ENCODE results near the gene AKR7A2.
A peak's percentile ranks its signal among the peaks of the same experiment; 100 is the strongest.

The AKR7A2 gene

DNA sequence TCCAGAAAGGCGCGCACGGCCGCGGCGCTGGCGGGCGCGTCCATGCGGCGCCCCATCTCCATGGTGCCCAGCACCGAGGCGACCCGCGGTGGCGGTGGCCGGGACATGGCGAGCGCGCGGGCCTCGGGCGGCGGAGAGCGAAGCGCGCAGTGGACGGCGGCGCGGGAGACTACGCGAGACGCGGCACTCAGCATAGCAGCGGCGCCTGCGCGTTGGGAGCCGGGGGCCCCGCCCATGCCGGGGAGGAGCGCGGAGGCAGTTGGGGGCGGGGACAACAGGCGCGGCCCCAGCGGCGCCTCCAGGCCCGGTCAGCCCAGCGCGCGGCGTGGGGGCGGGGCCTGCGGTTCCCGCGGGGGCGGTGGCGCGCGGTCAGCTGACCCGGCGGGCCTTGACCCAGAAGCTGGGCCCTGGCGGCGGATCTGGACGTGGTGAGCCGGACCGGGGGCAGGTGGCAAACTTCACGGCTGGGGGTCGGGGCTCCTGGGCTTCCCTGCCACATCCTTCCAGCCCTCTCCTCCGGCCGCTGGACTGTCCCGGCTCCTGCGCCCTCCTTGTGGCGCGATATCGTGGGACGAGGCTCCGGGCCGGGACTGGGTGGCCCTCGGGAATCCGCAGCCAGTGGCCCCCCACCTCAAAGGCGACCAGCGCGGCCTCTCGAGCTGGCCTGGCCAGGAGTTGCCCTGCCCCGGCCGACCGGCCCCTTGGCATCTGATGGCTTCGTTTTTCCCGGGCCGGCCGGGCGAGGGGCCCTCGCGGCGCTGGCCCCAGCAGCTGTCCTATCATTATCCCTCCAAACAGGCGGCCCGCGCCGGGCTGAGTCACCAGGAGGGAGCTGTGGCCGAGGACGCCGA, at the start of gene AKR7A2, which contains the start of gene SLC66A1:
TSS of gene AKR7A2 (minus strand) at position 214 of the 851 bp plus-strand sequence. CDS start at position 194, 20 bp downstream.
TSS of gene SLC66A1 (plus strand) at position 396 of the 851 bp plus-strand sequence. CDS start 5,352 bp downstream, outside the sequence.
- DNase-seq (ENCODE audit: low read depth), result peak; percentile 83

DNA sequence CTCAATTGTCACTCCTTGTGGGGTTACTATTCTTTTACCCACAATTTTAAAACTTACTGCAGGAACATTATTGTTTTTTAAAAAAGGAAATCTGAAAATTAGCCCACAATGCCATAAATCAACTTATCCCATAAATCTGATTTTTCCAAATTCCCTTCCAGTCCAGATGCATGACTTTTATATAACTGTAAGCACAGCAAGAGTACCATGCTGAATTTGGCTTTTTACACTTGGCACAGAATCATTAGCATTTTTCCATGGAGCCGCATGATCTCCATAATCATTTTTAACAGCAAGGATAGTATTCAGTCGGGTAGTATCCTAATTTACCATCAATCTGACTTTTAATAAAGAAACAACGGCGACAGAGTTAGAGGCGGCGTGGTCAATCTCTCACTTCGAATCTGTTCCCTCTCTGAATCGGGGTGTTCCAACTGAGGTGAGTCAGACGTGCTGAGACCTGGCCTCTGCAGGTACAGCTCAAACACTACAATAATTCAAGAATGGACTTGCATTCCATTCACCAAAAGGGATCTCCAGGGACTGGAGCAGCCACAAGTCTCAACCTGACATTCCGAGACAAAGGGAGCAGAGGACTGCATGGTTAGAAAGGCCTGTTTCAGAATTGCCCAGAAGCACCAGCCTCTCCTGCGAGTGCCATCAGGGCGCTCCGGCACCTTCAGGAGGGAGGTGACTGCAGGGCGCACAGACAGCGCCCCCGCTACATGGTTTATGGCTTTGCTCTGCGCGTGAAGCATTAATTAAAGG, 49.1 kb upstream of the AKR7A2 start:
- no peak for DNase-seq (ENCODE audit: low read depth)

GRCh38 chr1:19360432-19360831, 48.5 kb upstream of the AKR7A2 start:
- no peak for DNase-seq (ENCODE audit: low read depth)

DNA sequence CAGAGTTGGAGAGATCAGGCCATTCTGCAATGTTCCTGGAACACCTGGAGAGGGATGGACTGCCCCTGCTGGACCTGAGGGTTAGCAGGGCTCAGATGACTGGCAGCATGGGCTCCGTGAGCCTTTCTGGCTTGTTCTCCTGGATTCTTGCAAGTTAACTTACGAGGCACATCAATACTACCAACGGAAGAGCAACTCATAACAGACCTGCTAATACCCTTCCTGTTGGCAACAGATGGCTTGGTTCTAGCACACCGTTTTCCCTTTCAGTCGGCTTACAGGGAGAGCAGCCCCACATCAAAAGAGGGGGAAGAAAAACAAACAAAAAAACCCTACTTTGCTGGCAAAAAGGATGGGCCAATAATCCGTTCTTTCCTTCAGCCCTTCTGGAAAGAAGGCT, 48.1 kb upstream of the AKR7A2 start:
- no peak for DNase-seq (ENCODE audit: low read depth)

- no peak for DNase-seq (ENCODE audit: low read depth)
Observed at GRCh38 chr1:19359357-19359756, 47.4 kb upstream of the AKR7A2 start.

DNA sequence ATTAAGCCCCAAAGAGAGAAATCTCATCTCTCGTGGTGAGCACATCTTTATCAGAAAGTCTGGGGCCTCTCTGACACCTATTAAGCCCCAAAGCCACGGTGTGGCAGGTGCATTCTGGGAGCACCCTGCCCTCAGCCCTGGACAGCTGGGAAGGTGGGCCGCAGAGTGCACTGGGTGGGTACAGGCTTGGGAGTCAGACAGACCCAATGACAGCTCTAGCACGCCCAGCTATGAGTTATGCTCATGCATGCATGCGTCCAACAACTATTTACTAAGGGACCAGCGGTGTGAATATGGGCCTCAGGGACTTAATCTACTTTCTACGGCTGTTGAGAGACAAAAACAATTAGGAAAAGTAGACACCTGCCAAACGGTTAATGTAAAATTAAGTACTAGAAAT, 46.8 kb upstream of the AKR7A2 start:
- DNase-seq (ENCODE audit: low read depth), result no peak

GRCh38 chr1:19357299-19357986, 45.5 kb upstream of the AKR7A2 start:
- no peak for DNase-seq (ENCODE audit: low read depth)

- DNase-seq (ENCODE audit: low read depth), result no peak
Observed at GRCh38 chr1:19356266-19356665, 44.3 kb upstream of the AKR7A2 start.

- DNase-seq (ENCODE audit: low read depth), result no peak
Observed at GRCh38 chr1:19354531-19354981, 42.6 kb upstream of the AKR7A2 start.

DNA sequence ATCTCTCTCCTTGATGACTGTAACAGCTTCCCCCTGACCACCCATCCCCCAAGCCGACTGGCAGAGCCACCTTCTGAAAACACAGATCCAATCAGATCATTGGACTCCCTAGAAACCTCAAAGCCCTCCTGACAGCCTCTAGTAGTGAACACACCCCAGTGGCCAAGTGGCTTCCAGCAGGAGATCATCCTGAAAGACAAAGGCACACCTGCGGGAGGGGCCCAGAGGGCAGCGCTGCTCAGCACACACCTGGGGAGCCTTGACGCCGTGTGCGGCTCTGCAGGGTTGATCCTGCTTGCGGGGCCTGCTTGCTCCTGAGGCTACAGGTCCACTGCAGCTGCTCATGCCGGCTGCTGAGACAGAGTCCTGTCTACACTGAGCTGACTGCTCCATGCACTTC, 41.7 kb upstream of the AKR7A2 start:
- no peak for DNase-seq (ENCODE audit: low read depth)

DNA sequence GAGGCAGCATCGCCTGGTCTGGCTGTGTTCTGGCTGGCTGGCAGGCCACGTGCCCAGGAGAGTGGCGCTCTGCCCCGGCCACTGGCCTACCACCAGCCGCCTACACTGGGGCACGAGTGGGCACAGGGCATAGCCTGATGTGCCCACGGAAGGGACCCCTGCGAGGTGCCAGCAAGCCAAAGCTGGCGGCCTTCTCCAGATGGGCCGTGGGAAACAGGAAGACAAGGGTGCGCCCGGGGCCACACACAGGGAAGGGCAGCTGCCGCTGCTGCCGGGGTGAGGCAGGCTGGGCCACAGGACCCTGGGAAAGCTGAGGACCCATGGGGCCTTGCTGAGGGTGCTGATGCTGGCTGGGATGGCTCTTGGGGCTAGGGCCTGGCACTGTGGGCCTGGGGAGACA, 40.9 kb upstream of the AKR7A2 start:
- DNase-seq (ENCODE audit: low read depth), result no peak

DNA sequence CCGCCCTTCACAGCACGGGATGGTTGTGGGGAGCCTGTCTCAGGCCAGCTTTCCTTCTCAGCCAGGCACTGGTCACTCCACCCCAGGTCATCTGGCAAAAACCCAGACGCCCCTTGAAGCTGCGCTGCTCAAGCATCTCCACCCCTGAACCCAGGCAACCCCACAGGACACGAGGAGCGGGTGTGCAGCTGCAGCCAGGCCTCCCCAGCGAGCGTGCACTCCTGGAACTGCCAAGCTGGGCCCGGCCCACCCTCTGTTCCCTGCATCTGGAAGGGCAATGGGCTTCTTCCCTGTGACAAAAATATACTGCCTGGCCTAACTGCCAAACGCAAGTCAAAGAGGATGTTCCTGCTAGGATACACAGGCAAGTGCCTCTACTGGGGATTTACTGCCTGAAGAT, 39.9 kb upstream of the AKR7A2 start:
- no peak for DNase-seq (ENCODE audit: low read depth)

DNA sequence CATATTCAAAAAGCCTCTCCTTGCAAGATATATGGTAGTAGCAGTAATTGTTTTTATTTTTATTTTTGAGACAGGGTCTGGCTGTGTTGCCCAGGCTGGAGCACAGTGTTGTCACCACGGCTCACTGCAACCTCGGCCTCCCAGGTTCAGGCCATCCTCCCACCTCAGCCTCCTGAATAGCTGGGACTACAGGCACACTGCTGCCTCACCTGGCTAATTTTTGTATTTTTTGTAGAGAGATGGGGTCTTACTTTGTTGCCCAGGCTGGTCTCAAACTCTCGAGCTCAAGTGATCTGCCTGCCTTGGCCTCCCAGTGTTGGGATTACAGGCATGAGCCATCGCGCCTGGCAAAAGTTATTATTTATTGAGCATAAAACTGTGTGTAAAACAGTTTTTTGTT, 38.6 kb upstream of the AKR7A2 start:
- no peak for DNase-seq (ENCODE audit: low read depth)

DNA sequence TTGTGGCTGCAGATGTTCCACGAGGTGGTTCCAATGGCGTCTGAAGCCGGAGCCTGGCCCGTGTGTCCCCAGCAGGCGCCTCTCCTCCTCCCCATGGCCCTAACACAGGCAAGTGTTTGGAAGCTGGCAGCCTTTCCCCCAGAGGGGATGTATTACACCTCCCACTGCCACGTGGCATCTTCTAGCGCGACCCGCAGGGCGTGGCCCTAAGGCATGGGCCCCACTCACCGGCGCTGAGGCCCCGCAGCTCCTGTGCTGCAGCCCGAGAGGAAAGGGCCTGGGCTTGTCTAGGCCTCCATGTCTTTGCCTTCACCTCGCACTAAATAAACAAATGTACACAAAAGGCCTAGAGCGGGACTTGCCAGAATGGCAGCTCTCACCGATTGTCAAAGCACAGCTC, 38.1 kb upstream of the AKR7A2 start:
- no peak for DNase-seq (ENCODE audit: low read depth)

- no peak for DNase-seq (ENCODE audit: low read depth)
Observed at GRCh38 chr1:19348441-19349198, 36.7 kb upstream of the AKR7A2 start.

DNA sequence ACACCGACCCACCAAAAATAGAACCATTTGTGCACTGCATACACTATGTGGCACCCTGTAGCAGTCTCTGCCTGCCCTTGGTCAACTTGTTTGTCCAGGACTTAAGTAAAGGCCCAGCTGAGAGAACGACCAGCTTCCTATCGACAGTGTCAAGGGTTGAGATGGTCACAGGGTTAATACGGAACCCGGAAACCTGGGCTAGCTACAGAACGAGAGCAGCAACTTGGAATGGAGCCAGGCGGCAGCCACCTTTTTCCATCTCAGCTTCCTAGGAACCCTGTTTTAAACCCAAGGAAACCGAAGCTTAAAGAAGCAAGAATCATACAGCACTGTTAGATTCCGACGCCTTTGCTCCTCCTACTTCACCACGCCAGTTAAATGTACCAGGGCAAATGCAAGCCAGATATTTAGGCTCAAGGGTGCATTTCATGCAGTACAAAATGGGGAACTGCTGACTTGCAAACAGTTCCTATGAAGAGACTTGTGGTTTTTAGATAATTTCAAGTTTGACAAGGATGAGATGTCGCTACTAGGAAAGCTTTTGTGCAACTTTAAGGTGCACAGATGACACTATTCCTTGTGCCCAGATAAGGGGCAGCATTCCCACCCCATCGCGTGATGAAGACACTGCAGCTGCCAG, 35.7 kb upstream of the AKR7A2 start:
- DNase-seq (ENCODE audit: low read depth), result no peak

DNA sequence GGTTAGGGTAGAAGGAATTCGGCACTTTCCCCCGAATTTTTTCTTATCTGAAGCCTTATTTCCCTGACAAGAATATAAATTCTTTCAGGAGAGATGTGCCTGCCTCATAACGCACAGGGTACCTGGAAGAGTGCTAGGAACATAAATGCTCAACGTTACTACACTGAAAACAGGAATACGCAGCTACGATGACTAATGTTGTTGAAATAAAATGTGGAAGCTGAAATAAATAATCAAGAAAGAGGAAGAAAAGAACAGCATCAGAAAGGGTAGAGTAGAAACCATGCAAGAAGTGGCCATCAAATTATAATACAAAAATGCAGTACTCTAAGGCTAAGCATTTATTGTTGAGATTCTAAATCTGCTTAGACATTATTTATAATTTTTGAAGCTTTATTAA, 34.1 kb upstream of the AKR7A2 start:
- DNase-seq (ENCODE audit: low read depth), result no peak

GRCh38 chr1:19345391-19345790, 33.4 kb upstream of the AKR7A2 start:
- no peak for DNase-seq (ENCODE audit: low read depth)

DNA sequence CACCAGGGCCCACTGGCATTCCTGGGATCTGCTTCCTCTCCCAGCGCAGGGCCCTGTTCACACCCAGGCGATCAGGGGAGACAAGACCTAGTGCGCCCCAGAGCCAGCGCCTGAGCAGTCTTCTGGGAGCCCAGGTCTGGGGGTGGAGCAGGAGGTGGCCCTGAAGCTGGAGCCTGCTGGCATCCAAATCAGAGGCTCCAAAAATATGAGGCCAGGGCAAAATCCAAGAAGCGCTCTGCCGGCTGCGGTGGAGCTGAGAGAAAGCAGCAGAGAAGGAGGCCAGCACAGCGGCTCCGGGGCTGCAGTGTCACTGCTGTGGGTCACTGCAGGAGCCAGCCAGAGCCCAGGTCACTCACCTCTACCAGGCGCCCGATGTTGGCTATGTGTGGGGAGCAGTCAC, 32.9 kb upstream of the AKR7A2 start:
- no peak for DNase-seq (ENCODE audit: low read depth)

GRCh38 chr1:19344372-19344810, 32.4 kb upstream of the AKR7A2 start:
- DNase-seq (ENCODE audit: low read depth), result peak; percentile 31

Measured in stimulated activated CD8-positive, alpha-beta memory T cell treated with anti-CD3 and anti-CD28 coated beads, Interleukin-4, amount 100 ng/mL, for 24 hours (primary cell).